Anterior cingulate cortex (tissue), 58 donors: Measurements from ENCODE around the gene KIZ.
"Not testable (repeated sequence)": the region's sequence is repeated elsewhere in the genome, so short reads cannot be mapped to it uniquely, and the experiment has no call there.

Experiments
- DNase-seq, 58 donors: peaks; one replicate each; lab custom pipeline; 2025; lab: John Stamatoyannopoulos, UW

The KIZ gene

GRCh38 chr20:21244808-21245207 is 118.9 kb downstream of the KIZ start:
- DNase-seq: no peak

- no peak for DNase-seq
Measured at GRCh38 chr20:21246161-21246560, 120.3 kb downstream of the KIZ start.

GRCh38 chr20:21247603-21248095 is 121.8 kb downstream of the KIZ start:
- not testable (repeated sequence) for DNase-seq

GRCh38 chr20:21251278-21251677 is 125.4 kb downstream of the KIZ start:
- DNase-seq: no peak

- no peak for DNase-seq
Measured at GRCh38 chr20:21257192-21257591, 131.3 kb downstream of the KIZ start.

GRCh38 chr20:21258411-21258810 is 132.5 kb downstream of the KIZ start:
- no peak for DNase-seq

GRCh38 chr20:21259346-21259745 is 133.5 kb downstream of the KIZ start:
- peak in 32 of 58 donors; percentile 1 to 82 (median 32) for DNase-seq

- no peak for DNase-seq
Measured at GRCh38 chr20:21262812-21263211, 136.9 kb downstream of the KIZ start.

GRCh38 chr20:21265261-21266190 is 139.6 kb downstream of the KIZ start:
- DNase-seq: no peak

GRCh38 chr20:21266191-21266536 is 140.3 kb downstream of the KIZ start:
- DNase-seq: no peak

- no peak for DNase-seq
Measured at GRCh38 chr20:21269772-21270171, 143.9 kb downstream of the KIZ start.

GRCh38 chr20:21270806-21271205 is 144.9 kb downstream of the KIZ start:
- no peak for DNase-seq

- peak in 2 of 58 donors; percentile 3 to 14 for DNase-seq
Measured at GRCh38 chr20:21272279-21272678, 146.4 kb downstream of the KIZ start.

GRCh38 chr20:21272679-21273078 is 146.8 kb downstream of the KIZ start:
- DNase-seq: no peak

GRCh38 chr20:21273755-21274386 is 148.0 kb downstream of the KIZ start:
- DNase-seq: no peak

GRCh38 chr20:21278829-21279228 is 152.9 kb downstream of the KIZ start:
- no peak for DNase-seq

GRCh38 chr20:21279706-21280521 is 154.0 kb downstream of the KIZ start:
- no peak for DNase-seq

GRCh38 chr20:21280522-21281016 is 154.7 kb downstream of the KIZ start:
- peak in 20 of 58 donors; percentile 2 to 57 (median 20) for DNase-seq

GRCh38 chr20:21286775-21287174 is 160.9 kb downstream of the KIZ start:
- no peak for DNase-seq

- no peak for DNase-seq
Measured at GRCh38 chr20:21288587-21289370, 162.9 kb downstream of the KIZ start.
